A673 (cell line): ENCODE results near the gene NRBP1.

Experiments
- CTCF ChIP-seq: fragments of 300-800, 200-600 bp; sonication (generic); conservative IDR thresholded peaks from 2 replicates; pipeline ENCODE4 v1.5.1; 2017; ENCODE audit warnings: low read depth, mild to moderate bottlenecking, antibody characterized with exemption, low read length, moderate library complexity, mixed read lengths
- EZH2 ChIP-seq: fragments of 200-600 bp; sonication (generic); IDR thresholded peaks from 2 replicates; pipeline ENCODE4 v1.6.1; 2017; ENCODE audit warnings: borderline replicate concordance, low read depth, mild to moderate bottlenecking, mixed read lengths, antibody characterized with exemption, low read length; ENCODE audit not compliant: poor library complexity, severe bottlenecking

- TF ChIP-seq CTCF: no peak
- TF ChIP-seq EZH2: no peak
These were observed 43.5 kb downstream of the NRBP1 start for GRCh38 chr2:27471961-27472360.
